ENCODE data around the gene XXYLT1. TPM values are rescaled to one million over a fixed set of nuclear protein-coding genes. Genes with fewer than 3 reads are reported as not detected.

Gene XXYLT1
- total RNA-seq, 1 experiment from 2014 or later: 23.4 TPM

DNA sequence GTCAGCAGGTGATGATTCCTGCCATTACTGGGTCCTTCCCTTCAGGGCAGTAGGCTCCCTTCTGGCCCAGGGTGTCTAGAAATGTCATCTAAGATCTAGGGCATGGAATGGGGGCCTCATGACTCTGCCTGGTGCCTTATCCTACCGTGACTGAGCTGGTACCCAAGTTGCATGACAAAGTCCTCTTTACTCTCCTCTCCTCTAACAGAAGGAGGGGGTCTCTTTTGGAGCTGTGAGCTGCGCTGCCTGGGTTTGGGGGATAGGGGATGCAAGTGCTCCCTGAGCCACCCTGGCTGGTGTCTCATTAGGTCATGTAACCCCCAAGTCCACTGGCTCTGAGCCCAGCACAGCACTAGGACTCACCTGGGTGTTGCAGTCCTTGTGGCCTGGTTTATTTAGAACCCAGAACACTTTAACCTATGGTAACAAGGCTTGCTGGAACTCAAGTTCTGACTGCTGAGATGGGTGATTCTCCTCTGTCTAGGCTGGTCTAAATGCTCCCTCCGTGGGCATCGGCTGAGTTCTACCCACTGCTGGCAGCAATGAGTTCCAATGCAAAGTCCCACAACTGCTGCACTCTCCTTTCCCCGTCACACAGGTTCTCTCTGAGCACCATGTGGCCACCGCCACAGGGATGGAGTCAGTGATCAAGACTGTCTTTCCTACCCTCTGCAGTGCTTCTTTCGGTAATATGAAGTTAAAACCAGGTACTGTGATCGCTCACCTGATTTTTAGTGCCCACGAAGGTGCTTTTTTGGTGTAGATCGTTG lies 34.0 kb downstream of the XXYLT1 start:
- peaks cover 37% of the 10 kb centered on the region for H3K9me3 Mint-ChIP-seq
- no peaks in the 10 kb centered on the region; the same call in 1 of the 2 replicates for H3K27me3 Mint-ChIP-seq (ENCODE audit: low read depth)
- ATAC-seq: no peak
- POLR2A ChIA-PET: no interaction called here
- H3K27ac Mint-ChIP-seq: no peak overlapping the region
- peaks cover 42% of the 10 kb centered on the region for H3K36me3 Mint-ChIP-seq
- H3K4me3 Mint-ChIP-seq: no peak overlapping the region
- H3K4me1 Mint-ChIP-seq: peaks cover 27% of the 10 kb centered on the region
- CTCF ChIA-PET: interaction anchor here (1.2 kb wide), 1 partner anchor 10 kb away, joined by 4 read pairs; no protein-coding TSS in a partner anchor
- TF ChIP-seq IRF2 (CRISPR knock-in tag; IDR thresholded peaks at IDR 0.05; ENCODE audit: borderline replicate concordance, low read depth) (no peak), TP53 (CRISPR knock-in tag; IDR thresholded peaks at IDR 0.05) (no peak), TCF7 (CRISPR knock-in tag; IDR thresholded peaks at IDR 0.05; ENCODE audit: low read depth) (no peak), ZNF423 (CRISPR knock-in tag; IDR thresholded peaks at IDR 0.05) (no peak), ZNF416 (CRISPR knock-in tag; IDR thresholded peaks at IDR 0.05) (no peak), CBFB (CRISPR knock-in tag; IDR thresholded peaks at IDR 0.05; ENCODE audit: low read depth) (no peak), NR3C1 (CRISPR knock-in tag; conservative IDR thresholded peaks at IDR 0.05; ENCODE audit: low read depth) (no peak), JUN (CRISPR knock-in tag; IDR thresholded peaks at IDR 0.05) (no peak), ZNF121 (CRISPR knock-in tag; IDR thresholded peaks at IDR 0.05) (no peak), ZNF317 (CRISPR knock-in tag; IDR thresholded peaks at IDR 0.05; ENCODE audit: borderline replicate concordance, low read depth) (no peak), ZNF263 (CRISPR knock-in tag; IDR thresholded peaks at IDR 0.05; ENCODE audit: low read depth) (no peak), SOX15 (CRISPR knock-in tag; IDR thresholded peaks at IDR 0.05) (no peak), TEAD1 (CRISPR knock-in tag; IDR thresholded peaks at IDR 0.05) (no peak)
- TF ChIP-seq, protein P1, sequence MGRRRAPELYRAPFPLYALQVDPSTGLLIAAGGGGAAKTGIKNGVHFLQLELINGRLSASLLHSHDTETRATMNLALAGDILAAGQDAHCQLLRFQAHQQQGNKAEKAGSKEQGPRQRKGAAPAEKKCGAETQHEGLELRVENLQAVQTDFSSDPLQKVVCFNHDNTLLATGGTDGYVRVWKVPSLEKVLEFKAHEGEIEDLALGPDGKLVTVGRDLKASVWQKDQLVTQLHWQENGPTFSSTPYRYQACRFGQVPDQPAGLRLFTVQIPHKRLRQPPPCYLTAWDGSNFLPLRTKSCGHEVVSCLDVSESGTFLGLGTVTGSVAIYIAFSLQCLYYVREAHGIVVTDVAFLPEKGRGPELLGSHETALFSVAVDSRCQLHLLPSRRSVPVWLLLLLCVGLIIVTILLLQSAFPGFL (CRISPR knock-in tag; IDR thresholded peaks at IDR 0.05; ENCODE audit: borderline replicate concordance): no peak
- TF ChIP-seq, protein P2, sequence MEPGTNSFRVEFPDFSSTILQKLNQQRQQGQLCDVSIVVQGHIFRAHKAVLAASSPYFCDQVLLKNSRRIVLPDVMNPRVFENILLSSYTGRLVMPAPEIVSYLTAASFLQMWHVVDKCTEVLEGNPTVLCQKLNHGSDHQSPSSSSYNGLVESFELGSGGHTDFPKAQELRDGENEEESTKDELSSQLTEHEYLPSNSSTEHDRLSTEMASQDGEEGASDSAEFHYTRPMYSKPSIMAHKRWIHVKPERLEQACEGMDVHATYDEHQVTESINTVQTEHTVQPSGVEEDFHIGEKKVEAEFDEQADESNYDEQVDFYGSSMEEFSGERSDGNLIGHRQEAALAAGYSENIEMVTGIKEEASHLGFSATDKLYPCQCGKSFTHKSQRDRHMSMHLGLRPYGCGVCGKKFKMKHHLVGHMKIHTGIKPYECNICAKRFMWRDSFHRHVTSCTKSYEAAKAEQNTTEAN (CRISPR knock-in tag; IDR thresholded peaks at IDR 0.05): no peak
- TF ChIP-seq, protein P3, sequence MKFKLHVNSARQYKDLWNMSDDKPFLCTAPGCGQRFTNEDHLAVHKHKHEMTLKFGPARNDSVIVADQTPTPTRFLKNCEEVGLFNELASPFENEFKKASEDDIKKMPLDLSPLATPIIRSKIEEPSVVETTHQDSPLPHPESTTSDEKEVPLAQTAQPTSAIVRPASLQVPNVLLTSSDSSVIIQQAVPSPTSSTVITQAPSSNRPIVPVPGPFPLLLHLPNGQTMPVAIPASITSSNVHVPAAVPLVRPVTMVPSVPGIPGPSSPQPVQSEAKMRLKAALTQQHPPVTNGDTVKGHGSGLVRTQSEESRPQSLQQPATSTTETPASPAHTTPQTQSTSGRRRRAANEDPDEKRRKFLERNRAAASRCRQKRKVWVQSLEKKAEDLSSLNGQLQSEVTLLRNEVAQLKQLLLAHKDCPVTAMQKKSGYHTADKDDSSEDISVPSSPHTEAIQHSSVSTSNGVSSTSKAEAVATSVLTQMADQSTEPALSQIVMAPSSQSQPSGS (CRISPR knock-in tag; IDR thresholded peaks at IDR 0.05; ENCODE audit: borderline replicate concordance, low read depth): no peak
- TF ChIP-seq, protein P4, sequence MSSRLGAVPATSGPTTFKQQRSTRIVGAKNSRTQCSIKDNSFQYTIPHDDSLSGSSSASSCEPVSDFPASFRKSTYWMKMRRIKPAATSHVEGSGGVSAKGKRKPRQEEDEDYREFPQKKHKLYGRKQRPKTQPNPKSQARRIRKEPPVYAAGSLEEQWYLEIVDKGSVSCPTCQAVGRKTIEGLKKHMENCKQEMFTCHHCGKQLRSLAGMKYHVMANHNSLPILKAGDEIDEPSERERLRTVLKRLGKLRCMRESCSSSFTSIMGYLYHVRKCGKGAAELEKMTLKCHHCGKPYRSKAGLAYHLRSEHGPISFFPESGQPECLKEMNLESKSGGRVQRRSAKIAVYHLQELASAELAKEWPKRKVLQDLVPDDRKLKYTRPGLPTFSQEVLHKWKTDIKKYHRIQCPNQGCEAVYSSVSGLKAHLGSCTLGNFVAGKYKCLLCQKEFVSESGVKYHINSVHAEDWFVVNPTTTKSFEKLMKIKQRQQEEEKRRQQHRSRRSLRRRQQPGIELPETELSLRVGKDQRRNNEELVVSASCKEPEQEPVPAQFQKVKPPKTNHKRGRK (CRISPR knock-in tag; IDR thresholded peaks at IDR 0.05; ENCODE audit: borderline replicate concordance): no peak
- TF ChIP-seq, protein P5, sequence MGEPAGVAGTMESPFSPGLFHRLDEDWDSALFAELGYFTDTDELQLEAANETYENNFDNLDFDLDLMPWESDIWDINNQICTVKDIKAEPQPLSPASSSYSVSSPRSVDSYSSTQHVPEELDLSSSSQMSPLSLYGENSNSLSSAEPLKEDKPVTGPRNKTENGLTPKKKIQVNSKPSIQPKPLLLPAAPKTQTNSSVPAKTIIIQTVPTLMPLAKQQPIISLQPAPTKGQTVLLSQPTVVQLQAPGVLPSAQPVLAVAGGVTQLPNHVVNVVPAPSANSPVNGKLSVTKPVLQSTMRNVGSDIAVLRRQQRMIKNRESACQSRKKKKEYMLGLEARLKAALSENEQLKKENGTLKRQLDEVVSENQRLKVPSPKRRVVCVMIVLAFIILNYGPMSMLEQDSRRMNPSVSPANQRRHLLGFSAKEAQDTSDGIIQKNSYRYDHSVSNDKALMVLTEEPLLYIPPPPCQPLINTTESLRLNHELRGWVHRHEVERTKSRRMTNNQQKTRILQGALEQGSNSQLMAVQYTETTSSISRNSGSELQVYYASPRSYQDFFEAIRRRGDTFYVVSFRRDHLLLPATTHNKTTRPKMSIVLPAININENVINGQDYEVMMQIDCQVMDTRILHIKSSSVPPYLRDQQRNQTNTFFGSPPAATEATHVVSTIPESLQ (CRISPR knock-in tag; IDR thresholded peaks at IDR 0.05): no peak
- TF ChIP-seq, protein P6, sequence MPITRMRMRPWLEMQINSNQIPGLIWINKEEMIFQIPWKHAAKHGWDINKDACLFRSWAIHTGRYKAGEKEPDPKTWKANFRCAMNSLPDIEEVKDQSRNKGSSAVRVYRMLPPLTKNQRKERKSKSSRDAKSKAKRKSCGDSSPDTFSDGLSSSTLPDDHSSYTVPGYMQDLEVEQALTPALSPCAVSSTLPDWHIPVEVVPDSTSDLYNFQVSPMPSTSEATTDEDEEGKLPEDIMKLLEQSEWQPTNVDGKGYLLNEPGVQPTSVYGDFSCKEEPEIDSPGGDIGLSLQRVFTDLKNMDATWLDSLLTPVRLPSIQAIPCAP (CRISPR knock-in tag; IDR thresholded peaks at IDR 0.05): no peak
- DNase-seq (ENCODE audit: low spot score): no peak

Data from WTC11 (cell line).